Bone marrow (tissue), 2 donors: ENCODE data around the gene LYRM4.

Experiments
- DNase-seq, 2 donors: peaks; one replicate each; lab custom pipeline; 2025; lab: John Stamatoyannopoulos, UW

LYRM4 gene

GRCh38 chr6:5246141-5247097 lies 14.3 kb downstream of the LYRM4 start:
- no peak for DNase-seq

- DNase-seq: no peak
Observed at GRCh38 chr6:5243069-5243468, 17.7 kb downstream of the LYRM4 start.

GRCh38 chr6:5241252-5241651 lies 19.5 kb downstream of the LYRM4 start:
- no peak for DNase-seq

GRCh38 chr6:5238336-5238735 lies 22.4 kb downstream of the LYRM4 start:
- DNase-seq: no peak

- DNase-seq: no peak
Observed at GRCh38 chr6:5237805-5238204, 22.9 kb downstream of the LYRM4 start.

- no peak for DNase-seq
Observed at GRCh38 chr6:5235830-5236229, 24.9 kb downstream of the LYRM4 start.

GRCh38 chr6:5234874-5235273 lies 25.9 kb downstream of the LYRM4 start:
- DNase-seq: no peak

GRCh38 chr6:5231289-5231688 lies 29.5 kb downstream of the LYRM4 start:
- no peak for DNase-seq

- no peak for DNase-seq
Observed at GRCh38 chr6:5230081-5230480, 30.7 kb downstream of the LYRM4 start.

GRCh38 chr6:5229356-5229755 lies 31.4 kb downstream of the LYRM4 start:
- DNase-seq: no peak

- no peak for DNase-seq
Observed at GRCh38 chr6:5223309-5223708, 37.4 kb downstream of the LYRM4 start.

- no peak for DNase-seq
Observed at GRCh38 chr6:5220443-5220842, 40.3 kb downstream of the LYRM4 start.

GRCh38 chr6:5219011-5219691 lies 41.6 kb downstream of the LYRM4 start:
- DNase-seq: no peak

- DNase-seq: no peak
Observed at GRCh38 chr6:5217356-5217755, 43.4 kb downstream of the LYRM4 start.

- no peak for DNase-seq
Observed at GRCh38 chr6:5215799-5216198, 45.0 kb downstream of the LYRM4 start.

GRCh38 chr6:5215159-5215558 lies 45.6 kb downstream of the LYRM4 start:
- DNase-seq: peak in 1 of 2 donors; percentile 8

- DNase-seq: no peak
Observed at GRCh38 chr6:5214570-5215052, 46.1 kb downstream of the LYRM4 start.

- no peak for DNase-seq
Observed at GRCh38 chr6:5213836-5214235, 46.9 kb downstream of the LYRM4 start.

GRCh38 chr6:5211492-5211891 lies 49.3 kb downstream of the LYRM4 start:
- DNase-seq: no peak

GRCh38 chr6:5208471-5208971 lies 52.2 kb downstream of the LYRM4 start:
- no peak for DNase-seq

- DNase-seq: no peak
Observed at GRCh38 chr6:5208057-5208456, 52.7 kb downstream of the LYRM4 start.

GRCh38 chr6:5206920-5207561 lies 53.7 kb downstream of the LYRM4 start:
- no peak for DNase-seq
